Colonic mucosa (tissue), 4 donors: ENCODE results near the gene GPHN. TPM values are rescaled to one million over a fixed set of nuclear protein-coding genes. Genes with fewer than 3 reads are reported as not detected.

ENCODE experiments used
- DNase-seq: peaks from one replicate; pipeline ENCODE4 v3.0.0-alpha.2; 2020
- H3K27ac ChIP-seq: fragments of 200-600 bp; one replicate; pipeline ENCODE4 v1.8.0; 2021
- H3K27me3 ChIP-seq: fragments of 200-600 bp; one replicate; pipeline ENCODE4 v1.8.0; 2021
- H3K36me3 ChIP-seq: fragments of 200-600 bp; one replicate; pipeline ENCODE4 v1.8.0; 2021
- H3K4me1 ChIP-seq: fragments of 200-600 bp; one replicate; pipeline ENCODE4 v1.8.0; 2021; ENCODE audit warnings: mild to moderate bottlenecking
- H3K4me3 ChIP-seq: fragments of 200-600 bp; one replicate; pipeline ENCODE4 v1.8.0; 2021
- H3K9ac ChIP-seq, 2 donors: one replicate each; pipeline ENCODE4 v1.7.0; 2013; ENCODE audit warnings: control low read depth in 2 of 2, low read depth in 2 of 2, low read length in 2 of 2
- H3K9me3 ChIP-seq: fragments of 200-600 bp; one replicate; pipeline ENCODE4 v1.8.0; 2021
- intact Hi-C: fragments of 100-400 bp; cut with DNase I; formaldehyde crosslinking; loops from one replicate; pipeline ENCODE4 v1.14.1; 2022
- total RNA-seq, 2 donors: library from RNA; stranded (reverse); fragmentation: NEBNext Ultra II Directional in 1 of 2; extraction: Animal tissue kit (Norgen Biotek cat#: 25700) in 1 of 2; gene quantifications; one replicate each; pipeline ENCODE4 v1.2.1, GENCODE V29; 2021
- TF ChIP-seq, protein P1 (sequence below): fragments of 200-600 bp; IDR thresholded peaks from one replicate; pipeline ENCODE4 v1.8.0; 2022; ENCODE audit warnings: antibody characterized with exemption, mild to moderate bottlenecking
- donor health status: healthy.
- donor health status: DM: no; HTN: no; CAD: no.
- donor health status: DM: no; HTN: no; CAD: no.

Gene GPHN
- total RNA-seq, 2 donors from 2014 or later: 32.0 to 45.2 TPM

DNA sequence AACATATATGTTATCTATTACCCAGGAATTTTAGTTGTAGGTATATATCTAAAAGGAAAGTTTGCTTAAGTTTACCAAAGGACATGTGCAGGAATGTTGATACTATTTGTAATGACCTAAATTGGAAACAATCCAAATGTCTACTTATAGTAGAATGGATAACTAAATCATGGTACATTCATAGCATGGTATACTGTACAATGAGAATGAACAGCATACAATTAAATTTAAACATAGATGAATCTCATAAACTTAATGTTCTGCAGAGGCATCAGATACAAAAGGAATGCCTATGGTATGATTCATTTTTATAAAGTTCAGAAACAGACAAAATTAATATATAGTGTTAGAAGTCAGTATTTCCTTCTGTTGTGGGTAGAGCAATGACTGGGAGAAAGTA is 135.4 kb downstream of the GPHN start:
- no peaks in the 10 kb centered on the region for H3K4me1 ChIP-seq
- H3K9ac ChIP-seq: no peak overlapping the region
- no peaks in the 10 kb centered on the region for H3K9me3 ChIP-seq
- no peak overlapping the region for H3K27ac ChIP-seq
- no peaks in the 10 kb centered on the region for H3K36me3 ChIP-seq
- DNase-seq: no peak
- no peaks in the 10 kb centered on the region for H3K27me3 ChIP-seq
- H3K4me3 ChIP-seq: no peak overlapping the region
- TF ChIP-seq, protein P1, sequence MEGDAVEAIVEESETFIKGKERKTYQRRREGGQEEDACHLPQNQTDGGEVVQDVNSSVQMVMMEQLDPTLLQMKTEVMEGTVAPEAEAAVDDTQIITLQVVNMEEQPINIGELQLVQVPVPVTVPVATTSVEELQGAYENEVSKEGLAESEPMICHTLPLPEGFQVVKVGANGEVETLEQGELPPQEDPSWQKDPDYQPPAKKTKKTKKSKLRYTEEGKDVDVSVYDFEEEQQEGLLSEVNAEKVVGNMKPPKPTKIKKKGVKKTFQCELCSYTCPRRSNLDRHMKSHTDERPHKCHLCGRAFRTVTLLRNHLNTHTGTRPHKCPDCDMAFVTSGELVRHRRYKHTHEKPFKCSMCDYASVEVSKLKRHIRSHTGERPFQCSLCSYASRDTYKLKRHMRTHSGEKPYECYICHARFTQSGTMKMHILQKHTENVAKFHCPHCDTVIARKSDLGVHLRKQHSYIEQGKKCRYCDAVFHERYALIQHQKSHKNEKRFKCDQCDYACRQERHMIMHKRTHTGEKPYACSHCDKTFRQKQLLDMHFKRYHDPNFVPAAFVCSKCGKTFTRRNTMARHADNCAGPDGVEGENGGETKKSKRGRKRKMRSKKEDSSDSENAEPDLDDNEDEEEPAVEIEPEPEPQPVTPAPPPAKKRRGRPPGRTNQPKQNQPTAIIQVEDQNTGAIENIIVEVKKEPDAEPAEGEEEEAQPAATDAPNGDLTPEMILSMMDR: no peak
- intact Hi-C loops: no loop called here

- H3K4me1 ChIP-seq: no peaks in the 10 kb centered on the region
- no peak overlapping the region for H3K9ac ChIP-seq
- H3K36me3 ChIP-seq: no peaks in the 10 kb centered on the region
- TF ChIP-seq, protein P1: no peak
- intact Hi-C loops: no loop called here
- no peak overlapping the region for H3K27ac ChIP-seq
- DNase-seq: no peak
- H3K4me3 ChIP-seq: no peak overlapping the region
- H3K27me3 ChIP-seq: no peaks in the 10 kb centered on the region
- no peaks in the 10 kb centered on the region for H3K9me3 ChIP-seq
Measured at GRCh38 chr14:66645716-66646115, 137.8 kb downstream of the GPHN start.

- Histone ChIP-seq H3K27me3 (no peaks in the 10 kb centered on the region), H3K36me3 (no peaks in the 10 kb centered on the region), H3K4me1 (no peaks in the 10 kb centered on the region), H3K9ac (no peak overlapping the region), H3K27ac (no peak overlapping the region), H3K4me3 (no peak overlapping the region), H3K9me3 (no peaks in the 10 kb centered on the region)
- no peak for DNase-seq
- TF ChIP-seq, protein P1: no peak
- intact Hi-C loops: no loop called here
Measured at GRCh38 chr14:66649498-66649897, 141.6 kb downstream of the GPHN start.

DNA sequence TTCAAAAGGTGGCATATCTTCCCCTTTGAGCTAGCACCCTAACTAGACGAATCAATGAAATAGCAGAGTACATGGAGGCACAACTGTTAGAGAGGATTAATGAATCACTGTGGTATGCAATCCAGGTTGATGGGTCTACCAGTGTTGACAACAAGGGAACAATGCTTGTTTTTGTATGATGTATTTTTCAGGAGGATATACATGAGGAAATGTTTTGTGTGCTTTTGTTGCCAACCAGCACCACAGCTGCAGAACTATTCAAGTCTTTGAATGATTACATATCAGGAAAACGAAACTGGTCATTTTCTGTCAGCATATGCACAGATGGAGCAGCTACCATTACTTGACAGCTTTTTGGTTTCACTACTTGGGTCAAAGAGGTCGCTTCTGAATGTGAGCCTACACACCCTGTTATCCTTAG is 142.6 kb downstream of the GPHN start:
- Histone ChIP-seq H3K27ac (no peak overlapping the region), H3K9ac (no peak overlapping the region), H3K4me3 (no peak overlapping the region), H3K9me3 (no peaks in the 10 kb centered on the region), H3K36me3 (no peaks in the 10 kb centered on the region), H3K4me1 (no peaks in the 10 kb centered on the region), H3K27me3 (no peaks in the 10 kb centered on the region)
- intact Hi-C loops: no loop called here
- no peak for DNase-seq
- TF ChIP-seq, protein P1: no peak

DNA sequence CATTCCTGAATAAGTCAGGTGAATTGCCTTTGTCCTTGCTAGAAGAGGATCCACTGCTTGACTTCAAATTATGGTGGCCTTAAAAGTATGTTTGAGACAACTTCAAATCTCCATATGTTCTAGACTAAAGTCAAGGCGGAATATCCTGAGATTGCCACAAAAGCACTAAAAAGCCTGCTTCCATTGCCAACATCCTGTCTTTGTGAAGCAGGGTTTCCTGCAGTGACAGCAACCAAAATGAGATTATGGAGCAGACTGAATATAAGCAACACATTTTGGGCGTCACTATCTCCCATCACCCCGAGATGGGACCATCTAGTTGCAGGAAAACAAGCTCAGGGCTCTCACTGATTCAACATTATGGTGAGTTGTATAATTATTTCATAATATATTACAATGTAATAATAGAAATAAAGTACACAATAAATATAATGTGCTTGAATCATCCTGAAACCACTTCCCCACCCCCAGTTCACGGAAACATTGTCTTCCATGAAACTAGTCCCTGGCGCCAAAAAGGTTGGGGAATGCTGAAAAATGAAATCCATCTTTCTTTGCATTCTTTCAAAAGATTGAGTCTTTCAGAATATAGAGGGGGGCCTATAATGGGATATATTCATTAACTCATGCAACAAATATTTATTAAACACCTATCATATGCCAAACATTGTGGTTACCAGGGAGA is 143.7 kb downstream of the GPHN start:
- intact Hi-C loops: no loop called here
- Histone ChIP-seq H3K9me3 (no peaks in the 10 kb centered on the region), H3K36me3 (no peaks in the 10 kb centered on the region), H3K27ac (no peak overlapping the region), H3K4me3 (no peak overlapping the region), H3K27me3 (no peaks in the 10 kb centered on the region), H3K9ac (no peak overlapping the region), H3K4me1 (no peaks in the 10 kb centered on the region)
- no peak for DNase-seq
- TF ChIP-seq, protein P1: no peak
